Activated naive CD4-positive, alpha-beta T cell treated with anti-CD3 and anti-CD28 coated beads, Interleukin-2, amount 50 U/mL, for 16 hours (primary cell): ENCODE results near the gene TMEM272.
A peak's percentile ranks its signal among the peaks of the same experiment; 100 is the strongest.

ENCODE experiments used
- DNase-seq: peaks from one replicate; pipeline ENCODE4 v3.0.0-alpha.2; 2020

TMEM272 gene

GRCh38 chr13:51849145-51850101 lies 4.4 kb upstream of the TMEM272 start:
- peak; percentile 18 for DNase-seq

- no peak for DNase-seq
Observed at GRCh38 chr13:51848674-51849073, 3.7 kb upstream of the TMEM272 start.

GRCh38 chr13:51846756-51847155 lies 1.8 kb upstream of the TMEM272 start:
- no peak for DNase-seq

GRCh38 chr13:51845574-51846318 lies 769 bp upstream of the TMEM272 start:
- no peak for DNase-seq

GRCh38 chr13:51843529-51843928 lies 1.4 kb downstream of the TMEM272 start:
- no peak for DNase-seq

- no peak for DNase-seq
Observed at GRCh38 chr13:51841732-51842131, 3.2 kb downstream of the TMEM272 start.

GRCh38 chr13:51840917-51841316 lies 4.1 kb downstream of the TMEM272 start:
- DNase-seq: no peak

- no peak for DNase-seq
Observed at GRCh38 chr13:51839711-51840540, 5.1 kb downstream of the TMEM272 start.

GRCh38 chr13:51838240-51838846 lies 6.6 kb downstream of the TMEM272 start:
- no peak for DNase-seq

GRCh38 chr13:51837016-51837415 lies 8.0 kb downstream of the TMEM272 start:
- no peak for DNase-seq

- no peak for DNase-seq
Observed at GRCh38 chr13:51834581-51835171, 10.3 kb downstream of the TMEM272 start.

GRCh38 chr13:51833980-51834379 lies 11.0 kb downstream of the TMEM272 start:
- DNase-seq: no peak

- DNase-seq: peak; percentile 52
Observed at GRCh38 chr13:51832471-51833152, 12.4 kb downstream of the TMEM272 start.

- DNase-seq: no peak
Observed at GRCh38 chr13:51831519-51831918, 13.5 kb downstream of the TMEM272 start.

- no peak for DNase-seq
Observed at GRCh38 chr13:51829568-51829899, 15.4 kb downstream of the TMEM272 start.

GRCh38 chr13:51828730-51829567 lies 16.0 kb downstream of the TMEM272 start:
- DNase-seq: no peak

GRCh38 chr13:51827254-51827653 lies 17.7 kb downstream of the TMEM272 start:
- DNase-seq: no peak

GRCh38 chr13:51826606-51827005 lies 18.4 kb downstream of the TMEM272 start:
- no peak for DNase-seq

- DNase-seq: no peak
Observed at GRCh38 chr13:51825681-51826254, 19.2 kb downstream of the TMEM272 start.

- no peak for DNase-seq
Observed at GRCh38 chr13:51825165-51825592, 19.8 kb downstream of the TMEM272 start.
